ENCODE results near the gene CCDC82.

GRCh38 chr11:96309016-96309642 lies 80.6 kb downstream of the CCDC82 start:
- TF ChIP-seq CTCF (IDR thresholded peaks at IDR 0.05; ENCODE audit: low read length): no peak
- no peak for TF ChIP-seq EZH2 (IDR thresholded peaks at IDR 0.05; ENCODE audit: borderline replicate concordance, low read length)
